ENCODE results near the gene ABCF3. TPM values are rescaled to one million over a fixed set of nuclear protein-coding genes. Genes with fewer than 3 reads are reported as not detected.
A peak's percentile ranks its signal among the peaks of the same experiment; 100 is the strongest.

The ABCF3 gene
- total RNA-seq, 4 donors from 2014 or later, result 58.6 to 286 (median 133) TPM

GRCh38 chr3:184239708-184240107, 53.7 kb downstream of the ABCF3 start:
- no peaks in the 10 kb centered on the region for H3K9me3 ChIP-seq
- no peak overlapping the region for H3K4me3 ChIP-seq
- no peak for DNase-seq
- in situ Hi-C loops (cut with MboI; ENCODE audit: low pct_ligation_motif_present in 1 of 4, low pct_unique_long_range_greater_than_20kb in 1 of 4, low sequenced_read_pairs in 3 of 4) (loop anchor here in 3 of 4 donors (25.0 kb wide), 2 partner anchors 102 to 352 kb away; partner anchors contain the start of genes PARL (in 3 of the 3) and EIF2B5 (in 1 of the 3)), intact Hi-C loops (cut with DNase I; ENCODE audit: low total_unique reads) (loop anchor here (10.0 kb wide), 2 partner anchors 95 to 345 kb away; no protein-coding TSS in a partner anchor)
- H3K27me3 ChIP-seq, result no peaks in the 10 kb centered on the region
- WGBS, 2 donors (ENCODE audit: low coverage in 1 of 2), result 82% methylated on average over 7 of the region's 7 CpGs; no CpG with 5 or more reads in 1 of the 2 donors
- H3K27ac ChIP-seq, result no peak overlapping the region
- H3K36me3 ChIP-seq, result peaks cover 0 to 15% (median 6%) of the 10 kb centered on the region in 4 donors
- TF ChIP-seq POLR2A (IDR thresholded peaks at IDR 0.05) (no peak), POLR2AphosphoS5 (IDR thresholded peaks at IDR 0.05) (no peak), CTCF (IDR thresholded peaks at IDR 0.05) (no peak)
- peaks cover 0 to 5% (median 2%) of the 10 kb centered on the region in 4 donors for H3K4me1 ChIP-seq

GRCh38 chr3:184240384-184241140, 54.6 kb downstream of the ABCF3 start:
- Histone ChIP-seq H3K36me3 (peaks cover 0 to 18% (median 8%) of the 10 kb centered on the region in 4 donors), H3K4me1 (peaks cover 0 to 5% (median 2%) of the 10 kb centered on the region in 4 donors), H3K9me3 (no peaks in the 10 kb centered on the region), H3K27ac (no peak overlapping the region), H3K27me3 (no peaks in the 10 kb centered on the region), H3K4me3 (no peak overlapping the region)
- in situ Hi-C loops (cut with MboI; ENCODE audit: low pct_ligation_motif_present in 1 of 4, low pct_unique_long_range_greater_than_20kb in 1 of 4, low sequenced_read_pairs in 3 of 4), result loop anchor here in 3 of 4 donors (25.0 kb wide), 2 partner anchors 103 to 353 kb away; partner anchors contain the start of genes PARL (in 3 of the 3) and EIF2B5 (in 1 of the 3)
- intact Hi-C loops (cut with DNase I; ENCODE audit: low total_unique reads), result no loop called here
- 60 to 71% methylated on average over 1 to 4 of the region's 4 CpGs for WGBS, 2 donors (ENCODE audit: low coverage in 1 of 2)
- TF ChIP-seq CTCF (IDR thresholded peaks at IDR 0.05) (no peak), EP300 (IDR thresholded peaks at IDR 0.05; ENCODE audit: low read depth) (no peak), POLR2A (IDR thresholded peaks at IDR 0.05) (no peak), POLR2AphosphoS5 (IDR thresholded peaks at IDR 0.05) (no peak)
- no peak for DNase-seq

GRCh38 chr3:184241141-184241446, 55.1 kb downstream of the ABCF3 start:
- DNase-seq, result no peak
- TF ChIP-seq CTCF (IDR thresholded peaks at IDR 0.05), result no peak
- TF ChIP-seq POLR2AphosphoS5 (IDR thresholded peaks at IDR 0.05), result peak in 1 of 3 donors; percentile 3
- no peak for TF ChIP-seq POLR2A (IDR thresholded peaks at IDR 0.05)
- no peak for TF ChIP-seq EP300 (IDR thresholded peaks at IDR 0.05; ENCODE audit: low read depth)
- H3K4me1 ChIP-seq, result peaks cover 0 to 5% (median 2%) of the 10 kb centered on the region in 4 donors
- intact Hi-C loops (cut with DNase I; ENCODE audit: low total_unique reads), result no loop called here
- in situ Hi-C loops (cut with MboI; ENCODE audit: low pct_ligation_motif_present in 1 of 4, low pct_unique_long_range_greater_than_20kb in 1 of 4, low sequenced_read_pairs in 3 of 4), result loop anchor here in 3 of 4 donors (25.0 kb wide), 2 partner anchors 104 to 354 kb away; partner anchors contain the start of genes PARL (in 3 of the 3) and EIF2B5 (in 1 of the 3)
- peak overlapping the region in 1 of 4 donors; percentile 69 for H3K27ac ChIP-seq
- H3K36me3 ChIP-seq, result peaks cover 0 to 18% (median 8%) of the 10 kb centered on the region in 4 donors
- no peaks in the 10 kb centered on the region for H3K27me3 ChIP-seq
- WGBS, 2 donors (ENCODE audit: low coverage in 1 of 2), result 51% methylated on average over 9 of the region's 17 CpGs; no CpG with 5 or more reads in 1 of the 2 donors
- H3K4me3 ChIP-seq, result peak overlapping the region in 1 of 4 donors; percentile 32
- H3K9me3 ChIP-seq, result no peaks in the 10 kb centered on the region
